Nephron (organoid): ENCODE data around the gene DTWD2.

Experiments
- H3K27ac Mint-ChIP-seq, 3 experiments: 2 replicates each; pipeline ENCODE4 v1.8.0; 2020; ENCODE audit warnings: mixed read lengths in 3 of 3, mild to moderate bottlenecking in 2 of 3, moderate library complexity in 1 of 3
- H3K27me3 Mint-ChIP-seq: 2 replicates; pipeline ENCODE4 v1.8.0; 2021; ENCODE audit warnings: low read depth, mild to moderate bottlenecking, moderate library complexity, mixed read lengths
- H3K36me3 Mint-ChIP-seq: 2 replicates; pipeline ENCODE4 v1.8.0; 2020; ENCODE audit warnings: low read depth, mixed read lengths
- H3K4me1 Mint-ChIP-seq: 2 replicates; pipeline ENCODE4 v1.8.0; 2020; ENCODE audit warnings: mixed read lengths
- H3K4me3 Mint-ChIP-seq, 3 experiments: 2 replicates each; pipeline ENCODE4 v1.8.0; 2020; ENCODE audit warnings: mild to moderate bottlenecking in 3 of 3, mixed read lengths in 3 of 3, moderate library complexity in 2 of 3
- H3K9me3 Mint-ChIP-seq: 2 replicates; pipeline ENCODE4 v1.8.0; 2020; ENCODE audit warnings: mixed read lengths
- CTCF ChIP-seq, 3 experiments: fragments of 200-600 bp; sonication (generic); IDR thresholded peaks; one replicate each; pipeline ENCODE4 v1.5.0; 2021; ENCODE audit warnings: antibody characterized with exemption in 3 of 3; ENCODE audit not compliant: unreplicated experiment in 3 of 3

The DTWD2 gene

GRCh38 chr5:119021149-119021732 lies 32.9 kb upstream of the DTWD2 start:
- Mint-ChIP-seq H3K27ac (no peak overlapping the region), H3K4me3 (no peak overlapping the region), H3K36me3 (no peaks in the 10 kb centered on the region), H3K4me1 (no peaks in the 10 kb centered on the region), H3K9me3 (peaks cover 3% of the 10 kb centered on the region), H3K27me3 (no peaks in the 10 kb centered on the region)
- TF ChIP-seq CTCF (IDR thresholded peaks at IDR 0.05; ENCODE audit: unreplicated experiment in 3 of 3): no peak

- Mint-ChIP-seq H3K4me1 (no peaks in the 10 kb centered on the region), H3K27me3 (no peaks in the 10 kb centered on the region), H3K4me3 (no peak overlapping the region), H3K27ac (no peak overlapping the region), H3K36me3 (no peaks in the 10 kb centered on the region), H3K9me3 (no peaks in the 10 kb centered on the region)
- TF ChIP-seq CTCF (IDR thresholded peaks at IDR 0.05; ENCODE audit: unreplicated experiment in 3 of 3): no peak
Measured at GRCh38 chr5:119019949-119020348, 31.6 kb upstream of the DTWD2 start.

GRCh38 chr5:119019501-119019900 lies 31.2 kb upstream of the DTWD2 start:
- Mint-ChIP-seq H3K4me1 (no peaks in the 10 kb centered on the region), H3K9me3 (no peaks in the 10 kb centered on the region), H3K27me3 (no peaks in the 10 kb centered on the region), H3K4me3 (no peak overlapping the region), H3K36me3 (no peaks in the 10 kb centered on the region), H3K27ac (no peak overlapping the region)
- TF ChIP-seq CTCF (IDR thresholded peaks at IDR 0.05; ENCODE audit: unreplicated experiment in 3 of 3): no peak

GRCh38 chr5:119017994-119018393 lies 29.6 kb upstream of the DTWD2 start:
- Mint-ChIP-seq H3K4me3 (no peak overlapping the region), H3K4me1 (no peaks in the 10 kb centered on the region), H3K36me3 (no peaks in the 10 kb centered on the region), H3K27me3 (no peaks in the 10 kb centered on the region), H3K9me3 (no peaks in the 10 kb centered on the region), H3K27ac (no peak overlapping the region)
- no peak for TF ChIP-seq CTCF (IDR thresholded peaks at IDR 0.05; ENCODE audit: unreplicated experiment in 3 of 3)

- H3K36me3 Mint-ChIP-seq: no peaks in the 10 kb centered on the region
- H3K27me3 Mint-ChIP-seq: no peaks in the 10 kb centered on the region
- no peaks in the 10 kb centered on the region for H3K9me3 Mint-ChIP-seq
- H3K4me3 Mint-ChIP-seq: no peak overlapping the region
- no peak for TF ChIP-seq CTCF (IDR thresholded peaks at IDR 0.05; ENCODE audit: unreplicated experiment in 3 of 3)
- no peaks in the 10 kb centered on the region for H3K4me1 Mint-ChIP-seq
- H3K27ac Mint-ChIP-seq: no peak overlapping the region
Measured at GRCh38 chr5:119016125-119016774, 27.9 kb upstream of the DTWD2 start.

- H3K9me3 Mint-ChIP-seq: no peaks in the 10 kb centered on the region
- no peaks in the 10 kb centered on the region for H3K4me1 Mint-ChIP-seq
- no peaks in the 10 kb centered on the region for H3K27me3 Mint-ChIP-seq
- no peak overlapping the region for H3K27ac Mint-ChIP-seq
- no peak for TF ChIP-seq CTCF (IDR thresholded peaks at IDR 0.05; ENCODE audit: unreplicated experiment in 3 of 3)
- H3K4me3 Mint-ChIP-seq: no peak overlapping the region
- H3K36me3 Mint-ChIP-seq: no peaks in the 10 kb centered on the region
Measured at GRCh38 chr5:119011186-119011585, 22.8 kb upstream of the DTWD2 start.
